HepG2 (cell line): ENCODE measurements around the gene NRGN. TPM values are rescaled to one million over a fixed set of nuclear protein-coding genes. Genes with fewer than 3 reads are reported as not detected.
A peak's percentile ranks its signal among the peaks of the same experiment; 100 is the strongest.

Experiments used
- ARNT2 ChIP-seq: sonication (generic); formaldehyde crosslinking; IDR thresholded peaks from 2 replicates; pipeline ENCODE4 v1.8.0; 2022; ENCODE audit warnings: mild to moderate bottlenecking, low read depth, missing genetic modification reagents, moderate library complexity
- ATF1 ChIP-seq: IDR thresholded peaks from 2 replicates; pipeline ENCODE4 v1.6.1; 2016; ENCODE audit warnings: mild to moderate bottlenecking, control low read depth
- CBX5 ChIP-seq: sonication (generic); formaldehyde crosslinking; IDR thresholded peaks from 2 replicates; pipeline ENCODE4 v1.4.0; 2020; ENCODE audit warnings: missing genetic modification reagents, borderline replicate concordance
- EEA1 ChIP-seq: sonication (generic); formaldehyde crosslinking; IDR thresholded peaks from 2 replicates; pipeline ENCODE4 v1.5.1; 2020; ENCODE audit warnings: mild to moderate bottlenecking, missing genetic modification reagents, borderline replicate concordance
- GFI1 ChIP-seq: sonication (generic); formaldehyde crosslinking; IDR thresholded peaks from 2 replicates; pipeline ENCODE4 v1.5.0; 2020; ENCODE audit warnings: missing genetic modification reagents, mild to moderate bottlenecking, borderline replicate concordance
- KLF15 ChIP-seq: sonication (generic); formaldehyde crosslinking; IDR thresholded peaks from 2 replicates; pipeline ENCODE4 v1.8.1; 2023; ENCODE audit warnings: borderline replicate concordance, mild to moderate bottlenecking, inconsistent platforms, missing genetic modification reagents, mixed read lengths
- MTF1 ChIP-seq: sonication (generic); formaldehyde crosslinking; IDR thresholded peaks from 2 replicates; pipeline ENCODE4 v1.5.0; 2020; ENCODE audit warnings: missing genetic modification reagents
- RARA ChIP-seq: IDR thresholded peaks from 2 replicates; pipeline ENCODE4 v1.6.1; 2016; ENCODE audit warnings: missing genetic modification reagents, missing compliant biosample characterization
- SALL1 ChIP-seq: sonication (generic); formaldehyde crosslinking; IDR thresholded peaks from 2 replicates; pipeline ENCODE4 v1.8.0; 2022; ENCODE audit warnings: mild to moderate bottlenecking, missing genetic modification reagents
- ZBTB20 ChIP-seq: sonication (generic); formaldehyde crosslinking; IDR thresholded peaks from 2 replicates; pipeline ENCODE4 v1.8.1; 2023; ENCODE audit warnings: missing genetic modification reagents, low read depth, mild to moderate bottlenecking, borderline replicate concordance
- ZFP36L1 ChIP-seq: sonication (generic); formaldehyde crosslinking; IDR thresholded peaks from 2 replicates; pipeline ENCODE4 v1.8.0; 2022; ENCODE audit warnings: mild to moderate bottlenecking, missing genetic modification reagents, moderate library complexity
- ZFP41 ChIP-seq: sonication (generic); formaldehyde crosslinking; IDR thresholded peaks from 2 replicates; pipeline ENCODE4 v1.4.0; 2020; ENCODE audit warnings: mild to moderate bottlenecking, missing genetic modification reagents, borderline replicate concordance
- ZNF253 ChIP-seq: sonication (generic); formaldehyde crosslinking; IDR thresholded peaks from 2 replicates; pipeline ENCODE4 v1.8.0; 2022; ENCODE audit warnings: mild to moderate bottlenecking, missing genetic modification reagents, borderline replicate concordance
- ZNF274 ChIP-seq: sonication (generic); formaldehyde crosslinking; IDR thresholded peaks from 2 replicates; pipeline ENCODE4 v1.5.1; 2020; ENCODE audit warnings: mild to moderate bottlenecking, missing genetic modification reagents
- ZNF563 ChIP-seq: sonication (generic); formaldehyde crosslinking; IDR thresholded peaks from 2 replicates; pipeline ENCODE4 v1.8.0; 2022; ENCODE audit warnings: mild to moderate bottlenecking, moderate library complexity, missing genetic modification reagents
- ZNF652 ChIP-seq: IDR thresholded peaks from 2 replicates; pipeline ENCODE4 v1.6.1; 2016; ENCODE audit warnings: low read depth, borderline replicate concordance
- ZNF670 ChIP-seq: sonication (generic); formaldehyde crosslinking; IDR thresholded peaks from 2 replicates; pipeline ENCODE4 v1.8.0; 2022; ENCODE audit warnings: mild to moderate bottlenecking, missing genetic modification reagents, borderline replicate concordance
- ZNF746 ChIP-seq: sonication (generic); formaldehyde crosslinking; IDR thresholded peaks from 2 replicates; pipeline ENCODE4 v1.8.0; 2022; ENCODE audit warnings: mild to moderate bottlenecking, missing genetic modification reagents
- ZNF749 ChIP-seq: sonication (generic); formaldehyde crosslinking; IDR thresholded peaks from 2 replicates; pipeline ENCODE4 v1.8.0; 2022; ENCODE audit warnings: mild to moderate bottlenecking, missing genetic modification reagents, moderate library complexity, borderline replicate concordance
- ZNF839 ChIP-seq: sonication (generic); formaldehyde crosslinking; IDR thresholded peaks from 2 replicates; pipeline ENCODE4 v1.4.0; 2020; ENCODE audit warnings: missing genetic modification reagents, mild to moderate bottlenecking, borderline replicate concordance
- polyA plus RNA-seq, 8 experiments: library from polyadenylated mRNA; depleted of rRNA in 3 of 8; stranded (reverse) in 7 of 8; unstranded in 1 of 8; fragments of >200 nt; fragmentation: Illumina TruSeq in 4 of 8; extraction: Trizol in 4 of 8; gene quantifications; 2 replicates each; pipeline versions ENCODE4 v1.2.1 to v1.2.3, GENCODE V29; 2011 to 2016; ENCODE audit warnings: low read depth in 4 of 8, missing spikeins in 1 of 8, mixed read lengths in 1 of 8; ENCODE audit not compliant: insufficient read depth in 1 of 8
- total RNA-seq, 5 experiments: library from RNA; depleted of rRNA; stranded (reverse); fragments of >200 nt; fragmentation: Illumina TruSeq; extraction: Trizol; gene quantifications; 2 replicates each; pipeline ENCODE4 v1.2.3, GENCODE V29; 2016; ENCODE audit warnings: low read depth in 1 of 5
- TF ChIP-seq, protein P1 (sequence below): sonication (generic); formaldehyde crosslinking; IDR thresholded peaks from 2 replicates; pipeline ENCODE4 v1.5.0; 2020; ENCODE audit warnings: missing genetic modification reagents
- TF ChIP-seq, protein P2 (sequence below): sonication (generic); formaldehyde crosslinking; IDR thresholded peaks from 2 replicates; pipeline ENCODE4 v1.5.0; 2020; ENCODE audit warnings: missing genetic modification reagents
- TF ChIP-seq, protein P3 (sequence below): sonication (generic); formaldehyde crosslinking; conservative IDR thresholded peaks from 2 replicates; pipeline ENCODE4 v1.4.0; 2020; ENCODE audit warnings: mild to moderate bottlenecking, missing genetic modification reagents, moderate library complexity

Gene NRGN
- total and polyA plus RNA-seq, 2 of the 13 experiments (the other 11 are each of a cell fraction or from before 2014, with no cell fraction given), result 0.22 TPM; not detected in 1

DNA sequence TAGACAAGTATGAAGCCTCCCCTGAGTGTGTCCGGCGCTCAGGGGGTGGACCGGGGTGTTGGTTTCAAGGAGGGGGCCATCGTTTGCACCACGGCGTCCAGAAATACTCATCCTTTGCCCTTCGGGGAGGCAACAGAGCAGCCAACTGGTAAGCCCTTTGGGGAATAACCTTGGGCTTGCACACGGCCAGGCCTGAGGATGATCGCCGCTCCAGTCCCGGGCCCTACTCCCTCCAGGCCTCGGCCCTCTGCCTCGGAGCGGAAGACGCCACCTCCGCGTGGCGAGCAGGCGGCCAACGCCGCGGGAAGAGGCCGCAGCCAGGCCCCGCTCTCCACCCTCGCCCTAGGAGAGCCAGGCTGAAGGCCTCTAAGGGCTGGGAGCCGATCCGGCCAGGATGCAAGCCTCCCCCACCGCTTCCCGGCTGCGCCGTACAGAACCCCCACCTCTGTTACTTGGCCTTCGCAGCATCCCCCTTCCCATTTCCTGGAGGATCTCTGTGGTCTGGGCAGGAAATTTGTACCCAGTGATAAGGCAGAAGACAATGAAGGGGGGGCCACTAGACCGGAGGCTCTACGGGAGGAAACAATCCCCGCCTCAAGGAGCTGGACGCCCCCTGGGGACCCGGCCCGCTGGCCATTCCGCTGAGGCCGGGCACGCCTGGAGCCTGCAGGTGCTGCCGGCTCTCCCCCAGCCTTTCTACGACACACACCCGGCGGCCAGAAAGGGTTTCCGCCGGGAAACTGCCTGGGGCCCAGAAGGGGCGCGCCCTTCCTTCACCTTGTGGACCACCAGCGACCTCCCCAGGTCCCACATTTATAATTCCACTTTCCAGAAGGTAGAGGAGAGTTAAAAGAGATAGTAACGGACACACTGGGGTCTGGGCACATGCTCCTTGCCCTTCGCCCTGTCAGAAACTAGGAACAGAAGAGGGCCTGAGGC is 19.8 kb downstream of the NRGN start (continued):
- peak; percentile 55 for TF ChIP-seq SALL1
- 0 out of 2 replicates have a peak, but pooled peaks have one; percentile 46 for TF ChIP-seq CBX5
- TF ChIP-seq, protein P1, sequence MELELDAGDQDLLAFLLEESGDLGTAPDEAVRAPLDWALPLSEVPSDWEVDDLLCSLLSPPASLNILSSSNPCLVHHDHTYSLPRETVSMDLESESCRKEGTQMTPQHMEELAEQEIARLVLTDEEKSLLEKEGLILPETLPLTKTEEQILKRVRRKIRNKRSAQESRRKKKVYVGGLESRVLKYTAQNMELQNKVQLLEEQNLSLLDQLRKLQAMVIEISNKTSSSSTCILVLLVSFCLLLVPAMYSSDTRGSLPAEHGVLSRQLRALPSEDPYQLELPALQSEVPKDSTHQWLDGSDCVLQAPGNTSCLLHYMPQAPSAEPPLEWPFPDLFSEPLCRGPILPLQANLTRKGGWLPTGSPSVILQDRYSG (CRISPR knock-in tag), result 0 out of 2 replicates have a peak, but pooled peaks have one; percentile 49
- TF ChIP-seq KLF15 (CRISPR knock-in tag), result 0 out of 2 replicates have a peak, but pooled peaks have one; percentile 44
- TF ChIP-seq RARA (CRISPR knock-in tag), result peak; percentile 30; the same call in 1 of the 2 replicates
- TF ChIP-seq MTF1, result peak; percentile 79; the same call in 1 of the 2 replicates
- TF ChIP-seq ZNF274 (CRISPR knock-in tag), result peak; percentile 25; the same call in 1 of the 2 replicates
- TF ChIP-seq ZNF749, result peak; percentile 76; the same call in 1 of the 2 replicates
- peak; percentile 49; the same call in 1 of the 2 replicates for TF ChIP-seq ARNT2 (CRISPR knock-in tag)
- TF ChIP-seq ZNF563 (CRISPR knock-in tag), result peak; percentile 69; the same call in 1 of the 2 replicates
- no peak for TF ChIP-seq ZBTB20
- TF ChIP-seq, protein P2, sequence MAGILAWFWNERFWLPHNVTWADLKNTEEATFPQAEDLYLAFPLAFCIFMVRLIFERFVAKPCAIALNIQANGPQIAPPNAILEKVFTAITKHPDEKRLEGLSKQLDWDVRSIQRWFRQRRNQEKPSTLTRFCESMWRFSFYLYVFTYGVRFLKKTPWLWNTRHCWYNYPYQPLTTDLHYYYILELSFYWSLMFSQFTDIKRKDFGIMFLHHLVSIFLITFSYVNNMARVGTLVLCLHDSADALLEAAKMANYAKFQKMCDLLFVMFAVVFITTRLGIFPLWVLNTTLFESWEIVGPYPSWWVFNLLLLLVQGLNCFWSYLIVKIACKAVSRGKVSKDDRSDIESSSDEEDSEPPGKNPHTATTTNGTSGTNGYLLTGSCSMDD, result 0 out of 2 replicates have a peak, but pooled peaks have one; percentile 65
- 0 out of 2 replicates have a peak, but pooled peaks have one; percentile 42 for TF ChIP-seq ZNF253 (CRISPR knock-in tag)
- peak; percentile 58; the same call in 1 of the 2 replicates for TF ChIP-seq ZNF746 (CRISPR knock-in tag)
- TF ChIP-seq EEA1 (CRISPR knock-in tag), result no peak
- TF ChIP-seq ZNF652 (CRISPR knock-in tag), result no peak
- TF ChIP-seq ZNF839 (CRISPR knock-in tag), result no peak
- no peak for TF ChIP-seq ATF1 (CRISPR knock-in tag)
- TF ChIP-seq, protein P3, sequence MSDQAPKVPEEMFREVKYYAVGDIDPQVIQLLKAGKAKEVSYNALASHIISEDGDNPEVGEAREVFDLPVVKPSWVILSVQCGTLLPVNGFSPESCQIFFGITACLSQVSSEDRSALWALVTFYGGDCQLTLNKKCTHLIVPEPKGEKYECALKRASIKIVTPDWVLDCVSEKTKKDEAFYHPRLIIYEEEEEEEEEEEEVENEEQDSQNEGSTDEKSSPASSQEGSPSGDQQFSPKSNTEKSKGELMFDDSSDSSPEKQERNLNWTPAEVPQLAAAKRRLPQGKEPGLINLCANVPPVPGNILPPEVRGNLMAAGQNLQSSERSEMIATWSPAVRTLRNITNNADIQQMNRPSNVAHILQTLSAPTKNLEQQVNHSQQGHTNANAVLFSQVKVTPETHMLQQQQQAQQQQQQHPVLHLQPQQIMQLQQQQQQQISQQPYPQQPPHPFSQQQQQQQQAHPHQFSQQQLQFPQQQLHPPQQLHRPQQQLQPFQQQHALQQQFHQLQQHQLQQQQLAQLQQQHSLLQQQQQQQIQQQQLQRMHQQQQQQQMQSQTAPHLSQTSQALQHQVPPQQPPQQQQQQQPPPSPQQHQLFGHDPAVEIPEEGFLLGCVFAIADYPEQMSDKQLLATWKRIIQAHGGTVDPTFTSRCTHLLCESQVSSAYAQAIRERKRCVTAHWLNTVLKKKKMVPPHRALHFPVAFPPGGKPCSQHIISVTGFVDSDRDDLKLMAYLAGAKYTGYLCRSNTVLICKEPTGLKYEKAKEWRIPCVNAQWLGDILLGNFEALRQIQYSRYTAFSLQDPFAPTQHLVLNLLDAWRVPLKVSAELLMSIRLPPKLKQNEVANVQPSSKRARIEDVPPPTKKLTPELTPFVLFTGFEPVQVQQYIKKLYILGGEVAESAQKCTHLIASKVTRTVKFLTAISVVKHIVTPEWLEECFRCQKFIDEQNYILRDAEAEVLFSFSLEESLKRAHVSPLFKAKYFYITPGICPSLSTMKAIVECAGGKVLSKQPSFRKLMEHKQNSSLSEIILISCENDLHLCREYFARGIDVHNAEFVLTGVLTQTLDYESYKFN, result no peak
- TF ChIP-seq ZFP41 (CRISPR knock-in tag), result 0 out of 2 replicates have a peak, but pooled peaks have one; percentile 22
- TF ChIP-seq GFI1 (CRISPR knock-in tag), result no peak
- TF ChIP-seq ZNF670 (CRISPR knock-in tag), result 0 out of 2 replicates have a peak, but pooled peaks have one; percentile 61
- no peak for TF ChIP-seq ZFP36L1 (CRISPR knock-in tag)
